Ramos (cell line): Measurements from ENCODE around the gene RMP24.

Experiments
- in situ Hi-C: fragments of 300-500 bp; cut with MboI; formaldehyde crosslinking; loops from one replicate; pipeline ENCODE4 v1.14.3; 2022; ENCODE audit warnings: low sequenced_read_pairs; ENCODE audit not compliant: unreplicated experiment

The RMP24 gene

DNA sequence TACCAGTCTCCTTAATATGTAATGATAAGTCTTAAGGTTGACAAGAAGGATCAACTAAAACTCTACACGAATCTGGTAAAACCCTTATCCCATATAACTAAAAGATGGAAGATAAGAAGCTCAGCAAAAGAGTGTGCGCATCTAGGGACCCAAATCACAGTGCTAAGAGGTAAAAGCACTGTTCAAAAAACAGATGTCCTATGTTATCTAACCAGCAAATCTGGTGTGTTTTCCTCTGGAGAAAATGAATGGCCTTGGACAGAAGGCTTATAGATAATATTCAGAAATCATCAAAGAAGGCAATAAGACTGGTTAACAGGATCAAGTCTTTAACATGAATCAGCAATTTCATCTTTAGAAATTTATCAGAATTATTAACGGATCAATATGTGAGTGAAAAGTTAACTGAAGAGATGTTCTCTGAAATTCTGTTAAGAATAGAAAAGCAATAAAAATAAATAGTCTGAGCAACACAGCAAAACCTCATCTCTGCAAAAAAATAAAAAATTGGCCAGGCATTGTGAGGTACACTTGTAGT lies 47.8 kb downstream of the RMP24 start:
- in situ Hi-C loops = loop anchor here (5.0 kb wide), 1 partner anchor 262 kb away; no protein-coding TSS in a partner anchor

DNA sequence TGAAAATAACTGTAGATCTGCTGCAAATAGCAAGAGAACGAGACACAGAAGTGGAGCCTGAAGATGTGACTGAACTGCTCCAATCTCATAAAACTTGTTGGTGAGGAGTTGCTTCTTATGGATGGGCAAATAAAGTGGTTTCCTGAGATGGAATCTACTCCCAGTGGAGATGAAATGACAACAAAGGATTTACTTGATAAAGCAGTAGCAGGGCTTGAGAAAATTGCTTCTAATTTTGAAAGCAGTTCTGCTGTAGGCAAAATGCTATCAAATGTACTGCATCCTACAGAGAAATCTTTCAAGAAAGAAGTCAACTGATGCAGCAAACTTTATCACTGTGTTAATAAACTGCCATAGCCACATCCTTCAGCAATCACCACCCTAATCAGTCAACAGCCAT lies 50.9 kb downstream of the RMP24 start:
- in situ Hi-C loops = loop anchor here (5.0 kb wide), 1 partner anchor 259 kb away; no protein-coding TSS in a partner anchor

DNA sequence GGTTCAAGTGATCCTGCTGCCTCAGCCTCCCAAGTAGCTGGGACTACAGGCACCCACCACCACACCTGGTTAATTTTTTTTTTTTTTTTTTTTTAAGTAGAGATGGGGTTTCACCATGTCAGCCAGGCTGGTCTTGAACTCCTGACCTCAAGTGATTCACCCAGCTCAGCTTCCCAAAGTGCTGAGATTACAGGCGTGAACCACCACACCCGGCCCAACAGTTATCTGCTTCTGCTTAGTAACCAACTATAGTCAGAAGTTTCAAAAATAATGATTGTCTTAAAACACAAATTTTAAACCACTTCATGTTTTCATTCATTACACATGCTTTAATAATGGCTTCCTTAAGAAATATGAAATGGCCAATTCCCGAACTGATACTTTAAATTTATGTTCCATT lies 51.8 kb downstream of the RMP24 start:
- in situ Hi-C loops = loop anchor here (5.0 kb wide), 1 partner anchor 258 kb away; no protein-coding TSS in a partner anchor

DNA sequence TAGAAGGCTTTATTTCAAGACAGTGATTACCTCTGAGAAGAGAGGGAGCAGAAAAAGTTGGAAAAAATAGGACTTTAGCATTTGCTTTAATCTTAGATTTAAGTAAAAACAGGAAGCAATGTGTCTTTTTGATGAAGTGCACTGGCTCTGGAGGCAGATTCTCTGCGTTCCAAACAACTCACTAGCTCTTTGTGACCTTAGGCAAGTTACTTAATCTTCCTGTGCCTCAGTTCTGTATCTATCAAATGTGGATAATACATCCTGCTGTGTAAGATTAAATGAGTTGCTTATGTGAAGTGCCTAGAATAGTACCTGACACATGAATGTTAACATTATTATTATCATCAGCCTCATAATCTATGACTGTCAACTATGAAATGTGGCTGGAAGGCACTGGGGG lies 52.5 kb downstream of the RMP24 start:
- in situ Hi-C loops = no loop called here

DNA sequence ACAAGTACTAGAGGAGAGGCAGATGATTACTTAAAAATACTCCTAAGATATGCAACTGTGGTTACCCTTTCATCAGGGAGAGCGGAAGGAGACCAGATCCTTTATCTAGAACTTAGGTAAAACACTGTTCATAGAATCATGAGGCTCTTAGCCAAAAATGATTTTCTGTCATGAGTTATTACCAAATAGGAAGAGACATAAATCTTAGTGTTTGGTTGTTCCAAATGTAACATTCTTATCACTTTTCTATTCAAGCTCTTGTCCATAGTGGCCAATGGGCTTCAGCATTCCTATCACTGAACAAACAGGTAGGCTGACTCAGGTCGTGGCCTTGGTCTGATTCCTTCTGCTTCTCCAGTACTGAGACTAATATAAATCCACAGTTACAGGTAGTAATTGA lies 56.4 kb downstream of the RMP24 start:
- in situ Hi-C loops = no loop called here
